Heart left ventricle (tissue), 13 donors: ENCODE results near the gene THOC6.

ENCODE experiments used
- POLR2A ChIP-seq, 2 donors: fragments of 450-650 bp; IDR thresholded peaks; one replicate each; pipeline ENCODE4 v1.6.1; 2017; ENCODE audit warnings: antibody characterized with exemption in 2 of 2, mild to moderate bottlenecking in 2 of 2, moderate library complexity in 2 of 2
- TF ChIP-seq, protein P1 (sequence below), 12 donors: fragments of 200-600 bp; sonication (generic) in 4 of 12; IDR thresholded peaks; one replicate each; pipeline versions ENCODE4 v1.5.0 to v1.8.0; 2018 to 2022; ENCODE audit warnings: antibody characterized with exemption in 12 of 12, mild to moderate bottlenecking in 5 of 12
- donor health status: ischemic (EF 13 %, LVEDD 7.1; RV severe dilation, severe dysfunction).
- donor health status: DM: no; HTN: yes; CAD: no.
- donor health status: DM: no; HTN: no; CAD: no.
- donor health status: ischemic (EF 25% LVEDD 6.9; RV normal size, moderate dysfunction).
- donor health status: ischemic (EF 25% LVEDD 5.7; RV mildly dilated, moderate dysfunction).
- donor health status: ischemic (EF 35%, LVEDD 5.7; RV mildly dilated, moderate dysfunction).
- donor health status: nonischemic (EF 11% LVEDD 7.7; RV severe dilation, severe dysfunction).
- donor health status: DM: yes; HTN: yes; CAD: no.
- donor health status: PGD.
- donor health status: ischemic (EF 29% LVEDD 5.4; RV normal size, mild dysfunction).
- donor health status: nonischemic (EF 23%, LVEDD 6.1; RV moderate dilation, normal function).

GRCh38 chr16:3075523-3075915 lies 51.7 kb downstream of the THOC6 start:
- TF ChIP-seq, protein P1, sequence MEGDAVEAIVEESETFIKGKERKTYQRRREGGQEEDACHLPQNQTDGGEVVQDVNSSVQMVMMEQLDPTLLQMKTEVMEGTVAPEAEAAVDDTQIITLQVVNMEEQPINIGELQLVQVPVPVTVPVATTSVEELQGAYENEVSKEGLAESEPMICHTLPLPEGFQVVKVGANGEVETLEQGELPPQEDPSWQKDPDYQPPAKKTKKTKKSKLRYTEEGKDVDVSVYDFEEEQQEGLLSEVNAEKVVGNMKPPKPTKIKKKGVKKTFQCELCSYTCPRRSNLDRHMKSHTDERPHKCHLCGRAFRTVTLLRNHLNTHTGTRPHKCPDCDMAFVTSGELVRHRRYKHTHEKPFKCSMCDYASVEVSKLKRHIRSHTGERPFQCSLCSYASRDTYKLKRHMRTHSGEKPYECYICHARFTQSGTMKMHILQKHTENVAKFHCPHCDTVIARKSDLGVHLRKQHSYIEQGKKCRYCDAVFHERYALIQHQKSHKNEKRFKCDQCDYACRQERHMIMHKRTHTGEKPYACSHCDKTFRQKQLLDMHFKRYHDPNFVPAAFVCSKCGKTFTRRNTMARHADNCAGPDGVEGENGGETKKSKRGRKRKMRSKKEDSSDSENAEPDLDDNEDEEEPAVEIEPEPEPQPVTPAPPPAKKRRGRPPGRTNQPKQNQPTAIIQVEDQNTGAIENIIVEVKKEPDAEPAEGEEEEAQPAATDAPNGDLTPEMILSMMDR (IDR thresholded peaks at IDR 0.05), result no peak
- no peak for TF ChIP-seq POLR2A (IDR thresholded peaks at IDR 0.05)
